Left lung (tissue), 10 donors: ENCODE results near the gene HMOX2. TPM values are rescaled to one million over a fixed set of nuclear protein-coding genes. Genes with fewer than 3 reads are reported as not detected.

Source experiments
- ATAC-seq: fragments of 200-7000 bp; cut with Tn5 transposase; one replicate; pipeline ENCODE4 v1.9.1; 2020; ENCODE audit warnings: moderate library complexity
- DNase-seq, 4 donors: peaks; one replicate each; pipeline ENCODE4 v3.0.0-alpha.2; 2013 to 2020
- H3K27ac ChIP-seq, 2 donors: fragments of 200-600 bp; sonication (generic) in 1 of 2; one replicate each; pipeline versions ENCODE4 v1.5.0 to v1.8.0; 2020 to 2021
- H3K27me3 ChIP-seq, 2 donors: fragments of 200-600 bp; sonication (generic) in 1 of 2; one replicate each; pipeline versions ENCODE4 v1.5.0 to v1.8.0; 2020 to 2021
- H3K36me3 ChIP-seq, 2 donors: fragments of 200-600 bp; sonication (generic) in 1 of 2; one replicate each; pipeline versions ENCODE4 v1.5.0 to v1.8.0; 2020 to 2021
- H3K4me1 ChIP-seq, 2 donors: fragments of 200-600 bp; one replicate each; pipeline ENCODE4 v1.8.0; 2021
- H3K4me3 ChIP-seq, 2 donors: fragments of 200-600 bp; sonication (generic) in 1 of 2; one replicate each; pipeline versions ENCODE4 v1.5.0 to v1.8.0; 2020 to 2021; ENCODE audit warnings: mild to moderate bottlenecking in 1 of 2
- H3K9me3 ChIP-seq, 2 donors: fragments of 200-600 bp; sonication (generic) in 1 of 2; one replicate each; pipeline versions ENCODE4 v1.5.0 to v1.8.0; 2020 to 2021
- intact Hi-C, 2 donors: fragments of 100-400 bp; cut with DNase I; formaldehyde crosslinking; loops; one replicate each; pipeline versions ENCODE4 v1.11.2 to v1.14.2; 2022
- polyA plus RNA-seq, 6 donors: library from polyadenylated mRNA; unstranded; fragments of 120-200 nt; gene quantifications; one replicate each; pipeline ENCODE4 v1.2.1, GENCODE V29; 2013; ENCODE audit not compliant: insufficient read length in 6 of 6
- total RNA-seq, 2 donors: library from RNA; stranded (reverse); fragmentation: NEBNext Ultra II Directional; extraction: Animal tissue kit (Norgen Biotek cat#: 25700); gene quantifications; one replicate each; pipeline ENCODE4 v1.2.1, GENCODE V29; 2021
- TF ChIP-seq, protein P1 (sequence below), 2 donors: fragments of 200-600 bp; sonication (generic) in 1 of 2; IDR thresholded peaks; one replicate each; pipeline versions ENCODE4 v1.5.0 to v1.8.0; 2021; ENCODE audit warnings: antibody characterized with exemption in 2 of 2
- donor health status: DM: no; HTN: yes; CAD: no.
- donor health status: DM: no; HTN: no; CAD: no.

The HMOX2 gene
- total and polyA plus RNA-seq, 8 donors = 36.2 to 52.1 (median 39.5) TPM

DNA sequence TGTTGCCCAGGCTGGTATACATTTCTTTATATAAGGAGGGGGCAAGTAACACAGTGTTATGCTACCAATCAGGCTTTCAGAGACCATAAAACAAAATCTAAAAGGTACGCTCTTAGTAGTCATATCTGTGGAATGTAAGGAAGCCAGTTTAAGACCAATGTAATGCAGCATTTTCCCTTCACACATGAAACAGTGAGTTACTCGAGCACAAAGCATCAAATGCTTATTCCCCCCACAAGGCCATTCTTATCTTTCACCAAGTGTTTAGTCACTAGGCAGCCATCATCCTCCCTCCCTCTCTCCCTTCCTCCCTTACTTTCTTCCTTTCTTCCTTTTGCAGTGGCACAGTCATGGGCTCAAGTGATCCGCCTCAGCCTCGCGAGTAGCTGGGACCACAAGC, 12.8 kb downstream of the HMOX2 start:
- Histone ChIP-seq H3K4me3 (no peak overlapping the region), H3K36me3 (peaks cover 0 to 45% of the 10 kb centered on the region in 2 donors), H3K4me1 (peaks cover 8 to 36% of the 10 kb centered on the region in 2 donors), H3K27me3 (no peaks in the 10 kb centered on the region), H3K9me3 (no peaks in the 10 kb centered on the region), H3K27ac (peak overlapping the region; percentile 36 to 45)
- TF ChIP-seq, protein P1, sequence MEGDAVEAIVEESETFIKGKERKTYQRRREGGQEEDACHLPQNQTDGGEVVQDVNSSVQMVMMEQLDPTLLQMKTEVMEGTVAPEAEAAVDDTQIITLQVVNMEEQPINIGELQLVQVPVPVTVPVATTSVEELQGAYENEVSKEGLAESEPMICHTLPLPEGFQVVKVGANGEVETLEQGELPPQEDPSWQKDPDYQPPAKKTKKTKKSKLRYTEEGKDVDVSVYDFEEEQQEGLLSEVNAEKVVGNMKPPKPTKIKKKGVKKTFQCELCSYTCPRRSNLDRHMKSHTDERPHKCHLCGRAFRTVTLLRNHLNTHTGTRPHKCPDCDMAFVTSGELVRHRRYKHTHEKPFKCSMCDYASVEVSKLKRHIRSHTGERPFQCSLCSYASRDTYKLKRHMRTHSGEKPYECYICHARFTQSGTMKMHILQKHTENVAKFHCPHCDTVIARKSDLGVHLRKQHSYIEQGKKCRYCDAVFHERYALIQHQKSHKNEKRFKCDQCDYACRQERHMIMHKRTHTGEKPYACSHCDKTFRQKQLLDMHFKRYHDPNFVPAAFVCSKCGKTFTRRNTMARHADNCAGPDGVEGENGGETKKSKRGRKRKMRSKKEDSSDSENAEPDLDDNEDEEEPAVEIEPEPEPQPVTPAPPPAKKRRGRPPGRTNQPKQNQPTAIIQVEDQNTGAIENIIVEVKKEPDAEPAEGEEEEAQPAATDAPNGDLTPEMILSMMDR (IDR thresholded peaks at IDR 0.05) = no peak
- no peak for DNase-seq
- intact Hi-C loops = no loop called here
- no peak for ATAC-seq

DNA sequence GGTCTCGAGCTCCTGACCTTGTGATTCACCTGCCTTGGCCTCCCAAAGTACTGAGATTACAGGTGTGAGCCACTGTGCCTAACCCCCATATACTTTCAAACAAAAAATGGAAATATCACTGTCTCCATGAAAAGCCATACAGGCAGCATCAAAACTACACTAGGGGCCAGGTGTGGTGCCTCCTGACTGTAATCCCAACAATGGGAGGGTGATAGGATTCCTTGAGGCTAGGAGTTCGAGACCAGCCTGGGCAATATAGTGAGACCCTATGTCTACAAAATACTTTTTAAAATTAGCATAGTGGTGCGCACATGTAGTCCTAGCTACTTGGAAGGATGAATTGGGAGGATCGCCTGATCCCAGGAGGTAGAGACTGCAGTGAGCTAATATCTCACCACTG, 15.7 kb downstream of the HMOX2 start:
- Histone ChIP-seq H3K36me3 (peaks cover 0 to 26% of the 10 kb centered on the region in 2 donors), H3K9me3 (no peaks in the 10 kb centered on the region), H3K4me3 (no peak overlapping the region), H3K27ac (no peak overlapping the region), H3K27me3 (no peaks in the 10 kb centered on the region), H3K4me1 (peaks cover 8 to 38% of the 10 kb centered on the region in 2 donors)
- no peak for ATAC-seq
- intact Hi-C loops = no loop called here
- DNase-seq = no peak
- TF ChIP-seq, protein P1 (IDR thresholded peaks at IDR 0.05) = no peak

DNA sequence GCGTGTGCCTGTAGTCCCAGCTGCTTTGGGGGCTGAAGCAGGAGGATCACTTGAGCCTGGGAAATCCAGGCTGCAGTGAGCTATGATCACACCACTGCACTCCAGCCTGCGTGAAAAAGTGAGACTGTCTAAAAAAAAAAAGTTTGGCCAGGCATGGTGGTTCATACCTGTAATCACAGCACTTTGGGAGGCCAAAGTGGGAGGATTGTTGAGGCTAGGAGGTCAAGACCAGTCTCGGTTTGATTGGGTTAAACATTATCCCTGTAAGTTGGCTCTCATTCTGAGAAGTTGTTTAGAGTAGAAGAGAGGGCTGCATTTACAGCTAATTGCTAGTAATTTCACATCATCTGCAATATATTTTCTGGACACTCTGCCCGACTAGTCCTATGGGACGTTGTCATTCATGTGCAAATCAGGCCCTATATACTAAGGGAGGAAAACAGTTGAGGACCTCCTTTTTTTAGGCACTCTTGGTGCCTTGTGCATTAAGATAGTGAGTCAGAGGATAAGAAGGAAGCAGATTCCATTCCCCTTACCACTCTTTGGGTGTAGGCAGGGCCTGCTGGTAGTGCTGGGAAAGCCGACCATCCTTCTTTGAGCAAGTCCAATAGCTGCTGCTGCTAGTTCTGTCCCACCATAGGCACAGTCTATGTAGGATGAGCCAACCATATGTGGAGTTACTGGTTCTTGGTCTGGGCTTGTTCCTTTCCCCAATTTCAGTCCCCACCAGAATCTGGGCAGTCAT, 18.7 kb downstream of the HMOX2 start:
- TF ChIP-seq, protein P1 (IDR thresholded peaks at IDR 0.05) = no peak
- Histone ChIP-seq H3K27me3 (no peaks in the 10 kb centered on the region), H3K9me3 (no peaks in the 10 kb centered on the region), H3K27ac (peak overlapping the region in 1 of 2 donors; percentile 6), H3K4me3 (no peak overlapping the region), H3K4me1 (peaks cover 0 to 14% of the 10 kb centered on the region in 2 donors), H3K36me3 (peaks cover 0 to 26% of the 10 kb centered on the region in 2 donors)
- DNase-seq (no peak), ATAC-seq (peak; percentile 76)
- intact Hi-C loops = no loop called here

DNA sequence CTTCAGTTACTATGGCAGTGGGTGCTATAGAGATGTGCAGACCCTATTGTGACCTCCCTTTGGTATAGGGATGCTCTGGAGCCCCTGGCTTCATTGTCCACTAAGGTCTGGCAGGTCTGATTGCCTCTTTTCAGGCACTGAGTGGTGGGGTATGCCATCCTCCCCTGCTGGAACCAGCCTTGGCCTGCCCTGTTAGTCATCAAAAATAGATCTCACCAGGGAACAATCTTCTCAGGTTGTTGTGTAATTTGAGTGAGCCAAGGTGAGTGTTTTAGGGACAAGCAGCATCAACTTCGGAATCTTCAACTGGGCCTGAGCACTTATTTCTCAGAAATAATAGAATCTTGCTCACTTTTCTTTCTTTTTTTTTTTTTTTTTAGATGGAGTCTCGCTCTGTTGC, 19.6 kb downstream of the HMOX2 start:
- Histone ChIP-seq H3K27me3 (no peaks in the 10 kb centered on the region), H3K4me1 (peaks cover 8 to 23% of the 10 kb centered on the region in 2 donors), H3K4me3 (no peak overlapping the region), H3K9me3 (no peaks in the 10 kb centered on the region), H3K36me3 (peaks cover 0 to 26% of the 10 kb centered on the region in 2 donors), H3K27ac (peak overlapping the region in 1 of 2 donors; percentile 6)
- intact Hi-C loops = no loop called here
- TF ChIP-seq, protein P1 (IDR thresholded peaks at IDR 0.05) = no peak
- DNase-seq (no peak), ATAC-seq (no peak)

DNA sequence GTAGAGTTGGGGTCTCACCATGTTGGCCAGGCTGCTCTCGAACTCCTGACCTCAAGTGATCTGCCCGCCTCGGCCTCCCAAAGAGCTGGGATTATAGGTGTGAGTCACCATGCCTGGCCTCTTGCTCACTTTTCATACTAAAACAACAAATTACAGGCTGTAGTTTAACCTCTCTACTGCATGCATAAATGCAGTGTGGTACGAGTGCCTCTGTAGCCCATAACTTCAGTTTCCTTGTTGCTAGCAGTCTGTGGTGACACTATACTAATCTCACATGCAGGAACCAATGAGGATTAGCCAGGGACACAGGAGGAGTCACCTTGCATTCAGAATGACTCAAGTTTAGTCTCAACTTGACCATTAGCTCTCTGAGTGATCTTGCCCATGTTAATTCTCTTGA, 20.1 kb downstream of the HMOX2 start:
- no peaks in the 10 kb centered on the region for H3K27me3 ChIP-seq
- H3K27ac ChIP-seq = no peak overlapping the region
- H3K36me3 ChIP-seq = peaks cover 0 to 26% of the 10 kb centered on the region in 2 donors
- no peak overlapping the region for H3K4me3 ChIP-seq
- H3K9me3 ChIP-seq = no peaks in the 10 kb centered on the region
- ATAC-seq = no peak
- intact Hi-C loops = no loop called here
- DNase-seq = no peak
- TF ChIP-seq, protein P1 (IDR thresholded peaks at IDR 0.05) = no peak
- H3K4me1 ChIP-seq = peaks cover 13 to 27% of the 10 kb centered on the region in 2 donors
